Panc1 (cell line): ENCODE results near the gene GRIN3B.

Source experiments
- CTCF ChIP-seq: fragments of 450-650 bp; IDR thresholded peaks from 2 replicates; pipeline ENCODE4 v1.5.1; 2017; ENCODE audit warnings: mild to moderate bottlenecking
- POLR2AphosphoS5 ChIP-seq: IDR thresholded peaks from 2 replicates; pipeline ENCODE4 v1.6.1; 2012; ENCODE audit warnings: mild to moderate bottlenecking, low read depth, low read length, moderate library complexity
- SIN3A ChIP-seq: IDR thresholded peaks from 2 replicates; pipeline ENCODE4 v1.6.1; 2012; ENCODE audit warnings: low read depth, mild to moderate bottlenecking, low read length, moderate library complexity, borderline replicate concordance; ENCODE audit not compliant: insufficient read depth
- TCF7L2 ChIP-seq: IDR thresholded peaks from 2 replicates; pipeline ENCODE4 v1.6.1; 2011; ENCODE audit warnings: mild to moderate bottlenecking, low read depth, low read length, inconsistent platforms
- TF ChIP-seq, protein P1 (sequence below), 2 experiments: IDR thresholded peaks; 2 replicates each; pipeline ENCODE4 v1.6.1; 2011 to 2012; ENCODE audit warnings: low read depth in 2 of 2, control low read depth in 1 of 2, low read length in 1 of 2, mild to moderate bottlenecking in 1 of 2, moderate library complexity in 1 of 2; ENCODE audit not compliant: insufficient read depth in 1 of 2

- TF ChIP-seq CTCF (no peak), POLR2AphosphoS5 (no peak; the same call in 1 of the 2 replicates), SIN3A (peak; percentile 43; the same call in 1 of the 2 replicates), TCF7L2 (no peak; the same call in 1 of the 2 replicates)
- TF ChIP-seq, protein P1, sequence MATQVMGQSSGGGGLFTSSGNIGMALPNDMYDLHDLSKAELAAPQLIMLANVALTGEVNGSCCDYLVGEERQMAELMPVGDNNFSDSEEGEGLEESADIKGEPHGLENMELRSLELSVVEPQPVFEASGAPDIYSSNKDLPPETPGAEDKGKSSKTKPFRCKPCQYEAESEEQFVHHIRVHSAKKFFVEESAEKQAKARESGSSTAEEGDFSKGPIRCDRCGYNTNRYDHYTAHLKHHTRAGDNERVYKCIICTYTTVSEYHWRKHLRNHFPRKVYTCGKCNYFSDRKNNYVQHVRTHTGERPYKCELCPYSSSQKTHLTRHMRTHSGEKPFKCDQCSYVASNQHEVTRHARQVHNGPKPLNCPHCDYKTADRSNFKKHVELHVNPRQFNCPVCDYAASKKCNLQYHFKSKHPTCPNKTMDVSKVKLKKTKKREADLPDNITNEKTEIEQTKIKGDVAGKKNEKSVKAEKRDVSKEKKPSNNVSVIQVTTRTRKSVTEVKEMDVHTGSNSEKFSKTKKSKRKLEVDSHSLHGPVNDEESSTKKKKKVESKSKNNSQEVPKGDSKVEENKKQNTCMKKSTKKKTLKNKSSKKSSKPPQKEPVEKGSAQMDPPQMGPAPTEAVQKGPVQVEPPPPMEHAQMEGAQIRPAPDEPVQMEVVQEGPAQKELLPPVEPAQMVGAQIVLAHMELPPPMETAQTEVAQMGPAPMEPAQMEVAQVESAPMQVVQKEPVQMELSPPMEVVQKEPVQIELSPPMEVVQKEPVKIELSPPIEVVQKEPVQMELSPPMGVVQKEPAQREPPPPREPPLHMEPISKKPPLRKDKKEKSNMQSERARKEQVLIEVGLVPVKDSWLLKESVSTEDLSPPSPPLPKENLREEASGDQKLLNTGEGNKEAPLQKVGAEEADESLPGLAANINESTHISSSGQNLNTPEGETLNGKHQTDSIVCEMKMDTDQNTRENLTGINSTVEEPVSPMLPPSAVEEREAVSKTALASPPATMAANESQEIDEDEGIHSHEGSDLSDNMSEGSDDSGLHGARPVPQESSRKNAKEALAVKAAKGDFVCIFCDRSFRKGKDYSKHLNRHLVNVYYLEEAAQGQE (IDR thresholded peaks at IDR 0.05; ENCODE audit: insufficient read depth in 1 of 2, low read depth in 2 of 2, low read length in 1 of 2): no peak
Observed at GRCh38 chr19:1020868-1021425, 20.7 kb downstream of the GRIN3B start, which contains the start of gene TMEM259.
